NCI-H1694 treated with DMSO at 0.1 percent for 48 hours (cell line): ENCODE results near the gene LCK.
A peak's percentile ranks its signal among the peaks of the same experiment; 100 is the strongest.

ENCODE experiments used
- DNase-seq: peaks from one replicate; lab custom pipeline; 2025; lab: John Stamatoyannopoulos, UW

LCK gene

GRCh38 chr1:32250893-32251716, at the start of gene LCK:
TSS of gene LCK (plus strand) at chr1:32251265. CDS start at chr1:32274330, 23,065 bp downstream.
- DNase-seq = no peak

GRCh38 chr1:32204943-32205361, 46.1 kb upstream of the LCK start:
- DNase-seq = no peak

GRCh38 chr1:32205401-32206370, 45.4 kb upstream of the LCK start, which contains the start of gene IQCC:
TSS of gene IQCC (plus strand) at chr1:32205671. CDS start at chr1:32205682, 11 bp downstream.
- peak; percentile 49 for DNase-seq

- DNase-seq = no peak
Measured at GRCh38 chr1:32208469-32208868, 42.6 kb upstream of the LCK start.

GRCh38 chr1:32208891-32209328, 42.2 kb upstream of the LCK start, which contains the start of gene DCDC2B:
TSS of gene DCDC2B (plus strand) at chr1:32209089. CDS start at chr1:32209094, 5 bp downstream.
- no peak for DNase-seq

- peak; percentile 18 for DNase-seq
Measured at GRCh38 chr1:32215629-32216480, 35.2 kb upstream of the LCK start.

- DNase-seq = no peak
Measured at GRCh38 chr1:32216566-32216965, 34.5 kb upstream of the LCK start.

GRCh38 chr1:32219022-32219421, 32.0 kb upstream of the LCK start:
- no peak for DNase-seq

GRCh38 chr1:32220746-32221580, 30.1 kb upstream of the LCK start:
- DNase-seq = no peak

- DNase-seq = no peak
Measured at GRCh38 chr1:32221581-32221979, 29.5 kb upstream of the LCK start.

GRCh38 chr1:32221980-32222755, 28.9 kb upstream of the LCK start, which contains the start of the genes EIF3I and TMEM234:
TSS of gene EIF3I (plus strand) at chr1:32222407. CDS start at chr1:32222442, 35 bp downstream.
TSS of gene TMEM234 (minus strand) at chr1:32222353. CDS start at chr1:32222322, 31 bp downstream.
- peak; percentile 59 for DNase-seq

GRCh38 chr1:32223683-32224082, 27.4 kb upstream of the LCK start:
- DNase-seq = no peak

- no peak for DNase-seq
Measured at GRCh38 chr1:32224285-32224684, 26.8 kb upstream of the LCK start.

- no peak for DNase-seq
Measured at GRCh38 chr1:32228771-32229170, 22.3 kb upstream of the LCK start.

- no peak for DNase-seq
Measured at GRCh38 chr1:32231843-32232432, 19.1 kb upstream of the LCK start.

GRCh38 chr1:32232558-32233304, 18.3 kb upstream of the LCK start:
- no peak for DNase-seq

GRCh38 chr1:32234792-32235191, 16.3 kb upstream of the LCK start:
- DNase-seq = no peak

GRCh38 chr1:32239337-32239736, 11.7 kb upstream of the LCK start:
- DNase-seq = no peak

GRCh38 chr1:32239790-32240139, 11.3 kb upstream of the LCK start:
- no peak for DNase-seq
